T-helper 22 cell (primary cell): ENCODE data around the gene FRS3.

ENCODE experiments used
- DNase-seq: peaks from one replicate; pipeline ENCODE4 v3.0.0-alpha.2; 2020; ENCODE audit warnings: low read depth

The FRS3 gene

DNA sequence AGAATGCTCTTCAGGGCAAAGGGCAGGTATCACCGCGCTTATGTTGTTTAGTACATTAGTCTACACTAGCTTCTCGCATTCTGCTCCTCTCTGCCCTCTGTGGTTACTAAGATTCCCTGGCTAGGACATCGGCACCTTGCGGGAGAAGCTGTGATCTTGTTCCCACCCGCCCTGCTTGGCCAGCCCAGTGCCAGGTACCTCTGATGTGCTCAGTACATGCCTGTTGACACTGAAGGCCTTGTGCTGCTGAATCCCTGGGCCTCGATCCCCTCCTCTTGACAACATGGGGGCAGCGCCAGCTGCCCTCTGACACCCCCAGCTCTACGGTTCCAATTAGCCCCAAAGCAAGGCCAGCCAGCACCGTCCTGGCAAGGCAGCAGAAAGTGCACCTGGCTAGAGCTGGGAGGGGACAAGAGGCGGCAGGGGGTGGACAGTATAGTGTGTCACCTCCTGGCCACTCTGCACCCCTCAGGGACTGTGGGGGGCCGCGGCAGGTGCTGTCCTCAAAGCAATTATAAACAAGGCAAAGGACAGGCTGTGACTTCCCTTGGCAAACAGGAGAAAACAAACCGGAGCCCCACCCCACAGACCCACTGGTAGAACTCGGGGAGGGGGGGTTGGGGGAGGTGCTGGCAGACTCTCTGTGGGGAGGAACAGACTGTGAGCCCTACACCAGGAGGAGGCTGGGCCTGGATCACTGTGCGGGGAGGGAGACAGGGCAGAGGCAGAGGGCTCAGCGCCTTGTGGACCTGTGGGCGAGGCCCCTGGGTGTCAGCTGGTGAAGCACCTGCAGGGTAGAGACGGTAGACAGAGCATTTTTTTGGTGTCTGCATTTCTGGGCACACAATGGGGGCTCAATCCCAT, 51.4 kb downstream of the FRS3 start:
- DNase-seq: no peak

- no peak for DNase-seq
Measured at GRCh38 chr6:41727705-41728072, 52.0 kb downstream of the FRS3 start.

- no peak for DNase-seq
Measured at GRCh38 chr6:41726876-41727275, 52.8 kb downstream of the FRS3 start.

GRCh38 chr6:41724586-41725501, 54.9 kb downstream of the FRS3 start:
- DNase-seq: no peak

DNA sequence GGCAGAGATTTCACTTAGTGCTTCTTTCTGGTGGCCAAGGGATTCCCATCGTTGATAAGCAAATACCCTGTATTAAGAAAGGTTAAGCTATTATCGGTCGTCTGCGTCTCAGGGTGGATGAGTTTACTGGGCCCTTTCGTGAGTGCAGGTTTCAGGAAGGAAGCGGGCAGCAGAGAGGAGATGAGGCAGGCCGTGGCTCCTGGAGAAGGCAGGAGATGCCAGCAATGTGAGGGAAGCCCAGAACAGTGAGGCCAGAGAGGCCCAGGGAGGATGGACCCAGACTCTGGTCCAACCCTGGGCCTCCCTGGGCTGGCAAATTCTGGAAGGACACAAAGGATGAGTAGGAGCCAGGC, 55.5 kb downstream of the FRS3 start:
- DNase-seq: no peak

GRCh38 chr6:41723530-41724227, 56.0 kb downstream of the FRS3 start:
- no peak for DNase-seq

- no peak for DNase-seq
Measured at GRCh38 chr6:41722969-41723529, 56.7 kb downstream of the FRS3 start.

- no peak for DNase-seq
Measured at GRCh38 chr6:41721414-41721813, 58.3 kb downstream of the FRS3 start.

- DNase-seq: no peak
Measured at GRCh38 chr6:41720783-41721182, 58.9 kb downstream of the FRS3 start.

DNA sequence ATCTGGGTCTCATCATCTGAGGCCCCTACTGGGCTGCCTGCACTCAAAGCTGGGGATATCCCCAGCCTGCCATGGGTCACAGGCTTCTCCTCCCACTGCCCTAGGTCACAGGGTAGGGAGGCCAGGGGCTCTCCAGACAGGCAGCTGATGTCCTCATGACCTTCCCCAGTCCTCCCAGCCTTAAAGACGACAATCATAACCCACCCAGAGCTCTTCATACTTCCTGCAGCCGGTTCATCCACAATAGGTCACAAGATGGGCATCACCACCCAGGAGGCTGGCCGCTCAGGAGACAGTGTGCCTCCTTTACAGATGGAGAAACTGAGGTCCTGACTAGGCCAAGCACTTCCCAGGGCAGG, 59.5 kb downstream of the FRS3 start:
- no peak for DNase-seq
